GM19467 (cell line): ENCODE data around the gene PLEKHG4B.
"Not testable (repeated sequence)": the region's sequence is repeated elsewhere in the genome, so short reads cannot be mapped to it uniquely, and the experiment has no call there.

Source experiments
- ATAC-seq: cut with Tn5 transposase; IDR thresholded peaks from one replicate; pipeline ENCODE4 v1.9.1; 2021; ENCODE audit warnings: mild to moderate bottlenecking, moderate library complexity; ENCODE audit not compliant: unreplicated experiment

PLEKHG4B gene

DNA sequence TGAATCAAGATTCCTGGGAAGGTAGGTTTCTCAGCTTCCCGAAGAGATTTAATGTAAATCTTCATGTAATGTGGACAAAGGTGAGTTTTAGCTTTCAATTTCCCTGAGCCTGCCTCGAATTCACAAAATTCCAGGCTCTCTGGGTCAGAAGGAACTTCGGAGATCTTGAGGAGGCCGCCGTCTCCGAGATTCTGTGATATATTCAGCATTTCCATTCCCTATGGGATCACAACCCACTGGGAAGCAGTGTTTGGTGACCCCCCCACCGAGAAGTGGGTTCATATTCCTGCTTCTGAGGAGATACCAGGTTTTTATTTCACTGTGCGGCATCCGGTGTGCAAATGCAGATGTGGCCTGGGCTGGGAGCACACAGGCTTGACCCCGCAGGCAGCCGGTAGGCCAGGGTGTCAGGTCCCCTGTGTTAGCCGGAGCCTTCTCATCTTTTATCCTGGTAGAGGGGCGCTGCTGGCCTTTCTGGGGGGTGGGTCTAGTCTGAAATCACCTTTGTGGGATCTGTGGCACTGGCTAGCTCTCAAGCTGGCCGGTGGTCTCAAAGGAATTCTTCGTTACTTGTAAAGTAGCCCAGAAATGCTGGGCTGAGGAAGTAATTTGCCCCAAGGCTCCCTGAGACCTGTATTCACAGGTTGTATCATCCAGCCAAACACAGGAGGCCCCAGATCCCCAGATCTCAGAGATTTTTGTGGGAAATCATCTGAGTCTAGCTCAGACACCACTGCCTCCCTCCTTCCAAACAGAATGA is 1.4 kb downstream of the PLEKHG4B start:
- no peak for ATAC-seq

DNA sequence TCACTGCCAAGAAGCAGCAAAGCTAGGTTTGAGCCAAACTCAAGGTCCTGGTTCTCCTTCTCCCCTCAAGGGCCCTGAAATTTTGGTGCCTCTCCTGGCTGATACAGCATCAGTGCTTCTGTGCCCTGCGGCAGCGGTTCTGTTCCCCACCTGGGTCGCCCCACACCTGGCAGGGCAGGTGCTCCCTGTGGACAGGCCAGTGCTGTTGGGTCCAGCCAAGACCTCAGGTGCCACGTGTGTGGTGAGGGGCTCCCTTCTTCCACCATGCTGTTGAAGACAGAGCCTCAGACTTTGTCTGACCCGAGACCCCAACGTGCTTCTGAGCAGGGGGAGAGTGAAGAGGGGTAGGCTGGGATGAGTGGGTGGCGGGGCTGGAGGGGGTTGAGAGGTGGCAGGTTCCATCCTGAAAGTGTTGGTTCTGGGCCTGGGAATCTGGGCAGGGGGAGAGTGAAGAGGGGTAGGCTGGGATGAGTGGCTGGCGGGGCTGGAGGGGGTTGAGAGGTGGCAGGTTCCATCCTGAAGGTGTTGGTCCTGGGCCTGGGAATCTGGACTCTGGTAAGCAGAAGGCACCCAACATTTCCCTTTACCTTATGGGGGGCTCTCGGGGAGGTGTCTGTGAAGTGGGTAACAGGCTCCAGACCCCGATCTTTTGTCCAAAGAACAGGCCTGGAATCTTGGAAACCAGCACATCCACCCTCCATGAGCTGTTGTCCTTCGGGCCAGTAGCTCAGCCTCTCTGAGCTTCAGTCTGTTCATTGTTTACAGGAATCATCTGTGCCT is 2.3 kb downstream of the PLEKHG4B start:
- no peak for ATAC-seq

DNA sequence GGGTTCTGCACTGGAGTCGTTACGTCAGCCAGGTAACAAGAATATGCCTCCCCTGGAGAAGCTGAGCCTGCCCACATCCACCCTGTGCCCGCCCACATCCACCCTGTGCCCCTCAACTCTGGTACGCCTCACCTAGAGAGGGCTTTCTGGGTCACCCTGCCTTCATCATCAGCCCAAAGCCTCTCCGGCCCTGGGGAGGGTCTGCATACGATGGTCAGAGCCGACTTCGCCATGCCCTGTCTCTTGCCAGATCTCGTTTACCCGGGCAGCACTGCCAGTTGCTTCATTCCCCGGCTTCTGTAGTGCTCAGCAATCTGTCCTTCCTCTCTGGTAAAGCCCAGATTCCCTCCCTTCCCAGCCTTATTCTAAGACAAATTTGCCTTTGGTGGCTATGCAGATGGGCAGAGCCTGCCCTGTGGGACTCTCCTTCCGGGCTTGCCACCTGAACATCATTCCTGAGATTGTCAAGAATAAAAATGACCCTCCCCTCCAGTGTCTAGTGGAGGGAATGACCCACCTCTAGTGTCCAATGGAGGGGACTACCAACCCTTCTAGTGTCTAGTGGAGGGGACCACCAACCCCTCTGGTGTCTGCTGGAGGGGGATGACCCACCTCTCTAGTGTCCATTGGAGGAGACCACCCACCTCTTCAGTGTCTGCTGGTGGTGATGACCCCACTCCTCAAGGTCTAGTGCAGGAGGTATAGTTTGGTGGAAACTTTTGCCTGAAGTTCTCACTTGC is 3.4 kb downstream of the PLEKHG4B start:
- no peak for ATAC-seq

DNA sequence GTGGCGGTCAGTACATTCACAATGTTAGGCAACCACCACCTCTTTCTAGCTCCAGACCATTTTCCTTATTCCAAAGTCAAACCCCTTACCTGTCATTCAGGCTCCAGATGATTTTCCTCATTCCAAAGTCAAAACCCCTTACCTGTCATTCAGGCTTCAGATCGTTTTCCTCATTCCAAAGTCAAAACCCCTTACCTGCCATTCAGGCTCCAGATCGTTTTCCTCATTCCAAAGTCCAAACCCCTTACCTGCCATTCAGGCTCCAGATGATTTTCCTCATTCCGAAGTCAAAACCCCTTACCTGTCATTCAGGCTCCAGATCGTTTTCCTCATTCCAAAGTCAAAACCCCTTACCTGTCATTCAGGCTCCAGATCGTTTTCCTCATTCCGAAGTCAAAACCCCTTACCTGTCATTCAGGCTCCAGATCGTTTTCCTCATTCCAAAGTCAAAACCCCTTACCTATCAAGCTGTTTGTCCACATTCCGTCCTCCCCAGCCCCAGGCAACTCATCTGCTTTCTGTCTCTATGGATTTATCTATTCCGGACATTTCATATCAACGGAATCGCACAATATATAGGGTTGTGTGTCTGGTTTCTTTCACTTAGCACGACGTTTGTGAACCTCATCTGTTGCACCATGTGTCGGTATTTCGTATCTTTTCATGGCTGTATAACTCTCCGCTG is 5.2 kb downstream of the PLEKHG4B start:
- no peak for ATAC-seq

DNA sequence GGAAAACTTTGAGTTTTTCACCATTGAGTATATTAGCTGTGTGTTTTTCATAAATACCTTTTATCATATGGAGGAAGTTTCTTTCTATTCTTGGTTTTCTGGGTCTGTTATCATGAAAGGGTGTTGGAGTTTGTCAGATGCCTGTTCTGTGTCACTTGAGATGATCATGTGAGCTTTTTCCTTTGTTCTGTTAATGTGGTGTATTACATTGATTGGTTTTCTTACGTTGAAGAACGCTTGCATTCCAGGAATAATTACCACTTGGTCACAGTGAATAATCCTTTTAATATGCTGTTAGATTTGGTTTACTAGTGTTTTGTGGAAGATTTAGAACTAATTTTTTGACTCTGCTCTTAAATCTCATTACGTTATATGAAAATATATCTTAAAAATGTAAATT is 7.8 kb downstream of the PLEKHG4B start:
- ATAC-seq = no peak

DNA sequence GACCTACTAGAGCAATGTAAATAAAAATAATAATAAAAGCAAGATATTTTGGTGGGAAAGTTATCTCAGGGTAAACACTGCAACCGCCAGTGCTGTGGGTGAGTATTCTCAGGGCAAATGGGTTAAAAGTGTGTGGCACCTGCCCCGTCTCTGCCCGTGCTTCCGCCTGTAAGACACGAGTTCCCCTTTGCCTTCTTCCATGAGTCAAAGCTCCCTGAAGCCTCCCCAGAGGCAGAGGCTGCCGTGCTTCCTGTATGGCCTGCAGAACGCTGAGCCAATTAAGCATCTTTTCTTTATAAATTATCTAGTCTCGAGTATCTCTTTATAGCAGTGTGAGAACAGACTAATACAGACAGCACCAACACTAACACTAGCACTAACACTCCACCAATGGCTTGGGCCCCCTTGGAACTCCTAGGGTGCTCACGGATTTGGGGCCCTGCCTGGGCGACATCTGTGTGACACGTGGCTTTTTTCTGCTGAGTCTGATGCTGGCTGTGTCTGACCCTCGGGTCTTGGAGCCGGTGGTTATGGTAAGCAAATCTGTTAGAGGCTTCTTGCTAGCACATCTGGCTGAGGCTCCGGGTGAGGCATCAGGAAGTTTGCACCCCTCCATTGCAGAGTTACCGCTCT is 10.6 kb downstream of the PLEKHG4B start:
- ATAC-seq = no peak

DNA sequence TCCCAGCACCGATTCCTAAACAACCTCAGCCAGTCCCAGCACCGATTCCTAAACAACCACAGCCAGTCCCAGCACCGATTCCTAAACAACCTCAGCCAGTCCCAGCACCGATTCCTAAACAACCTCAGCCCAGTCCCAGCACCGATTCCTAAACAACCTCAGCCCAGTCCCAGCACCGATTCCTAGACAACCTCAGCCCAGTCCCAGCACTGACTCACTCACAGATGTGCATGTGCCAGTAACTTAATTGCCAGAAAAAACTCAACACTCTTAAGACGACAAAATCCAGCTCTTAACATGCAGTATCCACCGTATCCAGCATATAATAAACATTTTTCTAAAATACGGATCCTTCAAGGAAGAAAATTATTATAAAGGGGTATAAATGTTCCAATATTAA is 12.1 kb downstream of the PLEKHG4B start:
- ATAC-seq = not testable (repeated sequence)

DNA sequence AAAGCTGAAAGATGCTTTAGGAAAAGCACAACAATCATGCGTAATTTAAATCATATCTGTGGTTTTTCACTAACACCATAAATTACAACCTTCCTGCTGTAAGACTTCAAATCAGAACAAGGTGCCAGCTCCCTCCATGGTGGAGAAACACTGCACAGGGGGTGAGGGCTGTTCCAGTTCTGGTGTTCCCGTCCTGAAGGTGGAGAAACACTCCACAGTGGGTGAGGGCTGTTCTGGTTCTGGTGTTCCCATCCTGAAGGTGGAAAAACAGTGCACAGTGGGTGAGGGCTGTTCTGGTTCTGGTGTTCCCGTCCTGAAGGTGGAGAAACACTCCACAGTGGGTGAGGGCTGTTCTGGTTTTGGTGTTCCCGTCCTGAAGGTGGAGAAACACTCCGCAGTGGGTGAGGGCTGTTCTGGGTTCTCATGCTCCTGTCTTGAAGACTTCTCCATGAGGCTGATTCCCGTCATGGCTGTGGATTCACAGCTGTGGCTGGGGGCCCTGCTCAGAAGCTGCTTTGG is 12.9 kb downstream of the PLEKHG4B start:
- no peak for ATAC-seq

DNA sequence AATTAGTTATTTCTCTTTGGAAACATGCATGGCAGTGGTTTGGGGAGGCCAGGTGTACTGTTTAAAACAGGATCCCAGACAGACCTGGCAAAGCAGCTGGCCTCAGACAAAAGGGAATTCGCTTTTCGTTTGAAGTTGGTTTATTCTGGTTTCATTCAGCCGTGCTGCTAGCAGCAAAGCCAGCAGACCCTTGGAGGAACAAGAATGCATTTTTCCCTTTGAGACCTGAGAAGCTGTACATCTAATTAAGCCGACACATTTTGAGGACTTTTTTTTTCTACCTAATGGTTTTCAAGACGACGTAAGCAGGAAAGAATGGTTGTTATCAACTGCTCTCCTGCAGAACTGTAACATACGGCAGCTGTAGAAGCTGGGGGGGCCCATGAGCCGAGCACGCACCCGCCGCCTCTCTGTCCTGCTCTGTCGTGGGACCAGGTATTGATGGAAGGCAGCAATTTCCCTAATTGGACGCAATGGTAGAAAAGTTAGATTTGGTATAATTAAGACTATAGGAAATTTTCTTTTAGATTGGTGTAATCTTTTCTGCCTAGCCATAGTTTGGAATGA is 13.6 kb downstream of the PLEKHG4B start:
- ATAC-seq = no peak

DNA sequence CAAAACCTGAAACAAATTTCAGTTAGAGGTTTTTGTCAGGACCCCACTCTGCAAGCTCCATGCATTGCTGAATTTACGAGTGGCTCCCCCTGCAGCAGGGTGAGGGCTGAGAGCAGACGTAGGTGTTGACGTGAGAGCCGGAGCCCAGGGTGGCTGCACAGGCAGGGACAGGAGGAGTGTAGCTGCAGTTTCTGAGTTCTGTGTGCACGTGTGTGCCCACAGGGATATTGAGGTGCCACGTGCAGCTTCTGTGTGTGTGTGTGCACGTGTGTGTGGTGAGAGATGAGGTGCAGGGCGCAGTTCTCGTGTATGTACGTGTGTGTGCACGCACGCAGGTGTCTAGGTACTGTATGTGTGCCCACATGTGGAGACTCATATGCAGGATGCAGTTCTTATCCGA is 14.6 kb downstream of the PLEKHG4B start:
- ATAC-seq = no peak

DNA sequence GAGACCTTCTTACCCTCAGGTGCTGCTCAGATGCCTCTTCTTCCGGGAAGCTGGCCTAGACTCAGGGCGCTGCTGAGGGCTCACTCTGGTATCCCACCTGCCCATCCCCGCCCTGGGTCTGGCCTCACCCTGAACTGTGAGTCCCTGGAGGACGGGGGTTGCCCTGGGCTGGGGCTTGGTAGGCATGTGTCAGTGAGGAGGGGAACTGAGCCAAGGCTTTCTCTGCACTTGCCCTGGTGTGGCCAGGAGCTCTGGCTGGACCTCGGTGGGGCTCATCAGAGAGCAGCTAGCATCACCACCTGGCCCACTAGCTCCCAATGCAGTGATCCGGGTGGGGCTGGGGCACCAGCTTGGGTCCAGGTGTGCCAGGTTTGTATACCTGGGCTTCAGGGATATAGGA is 15.6 kb downstream of the PLEKHG4B start:
- no peak for ATAC-seq

DNA sequence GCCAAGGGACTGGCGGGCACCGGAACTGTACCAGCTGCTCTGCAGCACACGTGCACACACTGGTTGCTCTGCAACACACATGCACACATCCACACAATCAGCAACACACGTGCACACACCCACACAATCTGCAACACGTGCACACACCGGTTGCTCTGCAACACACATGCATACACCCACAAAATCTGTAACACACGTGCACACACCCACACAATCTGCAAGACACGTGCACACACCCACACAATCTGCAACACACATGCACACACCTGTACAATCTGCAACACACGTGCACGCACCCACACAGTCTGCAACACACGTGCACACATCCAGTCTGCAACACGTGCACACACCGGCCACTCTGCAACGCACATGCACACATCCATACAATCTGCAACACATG is 17.9 kb downstream of the PLEKHG4B start:
- ATAC-seq = no peak

DNA sequence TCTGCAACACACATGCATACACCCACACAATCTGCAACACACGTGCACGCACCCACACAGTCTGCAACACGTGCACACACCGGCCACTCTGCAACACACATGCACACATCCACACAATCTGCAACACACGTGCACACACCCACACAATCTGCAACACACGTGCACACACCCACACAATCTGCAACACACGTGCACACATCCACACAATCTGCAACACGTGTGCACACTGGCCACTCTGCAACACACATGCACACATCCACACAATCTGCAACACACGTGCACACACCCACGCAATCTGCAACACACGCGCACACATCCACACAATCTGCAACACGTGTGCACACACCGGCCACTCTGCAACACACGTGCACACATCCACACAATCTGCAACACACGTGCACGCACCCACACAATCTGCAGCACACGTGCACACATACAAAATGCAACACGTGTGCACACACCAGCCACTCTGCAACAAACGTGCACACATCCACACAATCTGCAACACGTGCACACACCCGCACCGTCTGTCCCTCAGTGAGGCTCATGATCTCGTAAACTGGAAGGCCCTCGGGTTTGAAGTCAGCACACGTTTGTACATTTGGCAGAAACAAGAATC is 18.4 kb downstream of the PLEKHG4B start:
- no peak for ATAC-seq

DNA sequence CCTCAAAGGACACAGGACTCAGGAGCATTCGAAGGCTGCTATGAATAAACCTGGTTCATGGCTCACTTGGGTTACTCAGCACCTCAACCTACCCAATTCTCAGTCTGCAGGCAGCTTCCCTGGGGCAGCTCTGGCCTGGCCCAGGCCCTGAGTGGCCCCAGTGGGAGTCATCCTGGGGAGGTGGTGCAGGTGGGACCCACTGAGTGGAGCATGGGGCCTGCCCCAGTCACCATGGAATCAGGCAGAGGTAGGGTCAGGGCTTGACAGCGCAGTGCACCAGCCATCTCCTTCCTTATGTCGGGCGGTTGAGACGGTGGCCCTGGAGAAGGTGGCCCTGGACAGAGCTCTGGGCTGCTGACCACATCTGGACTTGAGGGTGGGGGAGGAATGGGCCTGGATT is 19.2 kb downstream of the PLEKHG4B start:
- no peak for ATAC-seq

DNA sequence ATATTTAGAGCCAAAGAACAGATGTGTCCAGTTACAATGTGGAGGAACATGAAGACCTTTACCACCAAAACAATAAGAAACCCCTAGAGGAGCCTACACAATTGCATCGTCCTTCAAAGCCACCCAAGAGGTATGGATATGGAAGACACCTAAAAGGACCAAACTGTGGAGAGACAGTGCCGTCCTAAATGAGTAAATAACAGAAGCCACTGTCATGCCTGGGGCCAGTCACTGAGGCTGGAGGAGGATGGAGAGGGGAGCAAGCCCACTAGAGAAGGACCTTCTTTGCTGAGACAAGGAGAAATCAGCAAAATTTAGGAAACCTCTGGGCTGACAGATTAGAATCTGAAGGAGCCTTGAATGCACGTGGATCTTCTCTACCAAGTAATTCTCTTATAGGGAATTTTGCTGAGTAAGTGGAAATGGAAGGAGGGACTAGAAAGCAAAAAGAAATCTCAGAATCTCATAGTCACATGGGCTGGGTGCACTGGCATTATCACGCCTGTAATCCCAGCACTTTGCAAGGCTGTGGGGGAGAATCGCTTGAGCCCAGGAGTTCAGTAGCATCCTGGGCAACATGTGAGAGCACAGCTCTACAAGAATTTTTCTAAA is 27.6 kb downstream of the PLEKHG4B start:
- no peak for ATAC-seq

DNA sequence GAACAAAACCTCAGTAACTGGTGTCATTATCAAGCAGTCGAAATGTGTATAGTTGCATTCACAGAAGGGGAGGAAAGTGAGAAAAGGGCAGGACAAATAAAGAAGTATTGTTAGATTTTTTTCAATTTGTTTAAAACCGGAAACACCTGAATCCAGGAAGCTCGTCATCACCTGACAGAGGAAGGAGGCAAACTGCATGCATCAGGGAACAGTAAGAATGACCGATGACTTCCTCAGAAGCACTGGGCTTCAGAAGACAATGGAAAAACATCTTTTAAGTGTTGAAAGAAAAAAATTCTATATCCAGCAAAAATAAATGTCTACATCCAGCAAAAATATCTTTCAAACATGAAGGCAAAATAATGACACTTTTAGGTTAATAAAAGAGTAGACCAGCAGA is 29.5 kb downstream of the PLEKHG4B start:
- no peak for ATAC-seq

DNA sequence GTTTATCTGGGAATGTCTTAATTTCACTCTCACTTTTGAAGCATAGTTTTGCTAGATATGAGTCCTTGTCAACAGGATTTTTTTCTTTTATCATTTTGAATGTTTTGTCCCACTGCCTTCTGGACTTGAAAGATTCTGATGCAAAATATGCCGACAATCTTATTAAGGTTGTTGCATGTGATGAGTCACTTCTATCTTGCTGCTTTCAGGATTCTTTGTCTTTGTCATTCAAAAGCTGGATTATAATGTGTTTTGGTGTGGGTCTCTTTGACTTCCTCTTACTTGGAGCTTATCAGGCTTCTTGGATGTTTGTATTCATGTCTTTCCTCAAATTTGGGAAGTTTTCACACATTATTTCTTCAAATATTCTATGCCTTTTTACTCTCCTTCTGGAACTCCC is 33.8 kb downstream of the PLEKHG4B start:
- no peak for ATAC-seq

DNA sequence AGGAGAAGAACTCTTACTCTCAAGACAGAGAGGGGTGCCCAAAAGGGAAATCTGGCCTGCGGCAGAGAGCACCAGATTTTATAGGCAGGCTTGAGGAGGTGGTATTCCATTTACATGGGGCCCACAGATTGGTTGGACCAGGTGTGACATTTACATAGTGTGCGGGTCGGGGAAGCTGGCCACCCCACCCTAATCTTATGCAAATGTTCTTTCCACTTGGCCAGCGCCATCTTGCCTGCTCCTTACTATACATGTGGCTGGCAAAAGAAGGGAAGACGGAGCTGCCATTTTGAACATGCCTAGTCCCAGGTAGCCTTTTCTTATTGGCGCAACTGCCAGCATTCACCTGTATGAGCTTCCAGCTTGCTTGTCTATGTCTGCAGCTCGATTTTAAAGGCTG is 34.8 kb downstream of the PLEKHG4B start:
- ATAC-seq = no peak

DNA sequence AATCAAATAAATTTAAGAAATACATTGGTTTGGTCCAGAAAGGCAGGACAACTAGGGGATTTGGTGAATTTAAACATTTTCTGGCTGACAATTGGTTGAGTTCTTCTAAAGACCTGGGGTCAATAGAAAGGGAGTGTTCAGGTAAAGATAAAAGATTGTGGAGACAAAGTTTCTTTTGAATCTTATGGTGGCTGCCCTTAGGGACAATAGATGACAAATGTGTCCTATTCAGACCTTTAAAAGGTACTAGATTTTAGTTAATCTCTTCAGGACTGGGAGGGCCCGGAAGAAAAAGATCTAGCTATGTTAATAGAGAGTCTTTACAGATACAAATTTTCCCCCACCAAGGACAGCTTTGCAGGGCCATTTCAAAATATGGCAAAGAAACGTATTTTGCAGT is 35.9 kb downstream of the PLEKHG4B start:
- ATAC-seq = no peak
